ENCODE measurements around the gene PLEKHG2. TPM values are rescaled to one million over a fixed set of nuclear protein-coding genes. Genes with fewer than 3 reads are reported as not detected.

Gene PLEKHG2
- polyA plus RNA-seq, 2 of the 4 experiments (the other 2 are of a cell fraction), result 21.6 to 41.7 TPM

DNA sequence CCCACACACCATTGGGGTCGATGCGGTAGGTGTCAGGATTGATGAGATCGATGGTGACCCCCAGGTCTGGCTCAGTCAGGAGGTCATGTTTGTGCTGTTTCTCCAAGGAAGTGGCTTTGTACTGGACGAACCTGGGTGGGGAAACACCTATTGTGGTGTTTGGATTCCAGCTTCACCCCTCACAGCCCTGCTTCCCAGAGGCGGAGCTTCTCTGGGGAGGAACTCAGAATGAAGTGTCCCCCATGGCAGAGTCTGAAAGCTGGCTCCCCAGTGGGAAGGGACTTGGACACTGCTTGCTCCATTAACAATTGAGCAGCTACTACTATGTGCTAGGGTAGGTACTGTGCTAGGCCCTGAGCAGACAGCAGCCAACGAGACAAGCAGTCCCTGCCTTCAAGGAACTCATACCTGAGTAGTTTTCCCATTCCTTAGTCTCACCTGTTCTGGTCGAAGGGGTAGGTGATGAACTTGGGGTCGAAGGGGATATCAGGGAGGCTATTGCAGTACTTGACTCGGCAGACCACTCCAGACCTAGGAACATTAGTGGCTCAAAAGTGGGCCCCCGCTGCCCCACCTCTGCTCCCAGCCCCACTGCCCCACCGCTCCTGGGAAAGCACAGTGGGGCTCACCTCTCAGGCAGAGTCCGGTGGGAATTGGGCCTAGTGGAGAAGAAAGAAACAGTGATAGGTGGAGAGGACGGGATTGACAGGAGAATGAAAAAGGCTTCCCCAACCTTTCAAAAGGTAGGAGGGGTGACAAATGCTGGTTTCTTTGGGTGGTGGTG, 22.6 kb upstream of the PLEKHG2 start:
- no peak for DNase-seq (ENCODE audit: low read depth in 1 of 2, low spot score in 1 of 2)
- peak; percentile 18 for FAIRE-seq
- ChIA-PET CTCF (interaction anchor here (1.4 to 21.4 kb wide), 8 partner anchors 8 to 143 kb away, joined by 3 to 457 read pairs (median 14); partner anchors contain the start of genes EID2B, PLEKHG2 and RPS16), POLR2A (no interaction called here)
- Histone ChIP-seq H3K4me2 (peak overlapping the region; percentile 91), H3K27ac (peak overlapping the region; percentile 89 to 90), H3K4me3 (peak overlapping the region; percentile 68), H3K4me1 (peaks cover 15% of the 10 kb centered on the region; the same call in 2 of the 3 replicates), H3K9me3 (no peaks in the 10 kb centered on the region)
- 80% methylated on average over 13 of the region's 13 CpGs for WGBS (ENCODE audit: missing lambda C conversion rate)
- no peak for ATAC-seq
- TF ChIP-seq POLR2AphosphoS2 (conservative IDR thresholded peaks at IDR 0.05; ENCODE audit: low read length) (peak; percentile 74; the same call in 1 of the 2 replicates), NR3C1 (IDR thresholded peaks at IDR 0.05) (no peak), CBX8 (IDR thresholded peaks at IDR 0.05) (no peak), FOSB (CRISPR knock-in tag; IDR thresholded peaks at IDR 0.05) (0 out of 2 replicates have a peak, but pooled peaks have one; percentile 11), MAFK (IDR thresholded peaks at IDR 0.05; ENCODE audit: partially characterized antibody) (no peak), NFE2L2 (conservative IDR thresholded peaks at IDR 0.05; ENCODE audit: low read length) (no peak)
- TF ChIP-seq, protein P1, sequence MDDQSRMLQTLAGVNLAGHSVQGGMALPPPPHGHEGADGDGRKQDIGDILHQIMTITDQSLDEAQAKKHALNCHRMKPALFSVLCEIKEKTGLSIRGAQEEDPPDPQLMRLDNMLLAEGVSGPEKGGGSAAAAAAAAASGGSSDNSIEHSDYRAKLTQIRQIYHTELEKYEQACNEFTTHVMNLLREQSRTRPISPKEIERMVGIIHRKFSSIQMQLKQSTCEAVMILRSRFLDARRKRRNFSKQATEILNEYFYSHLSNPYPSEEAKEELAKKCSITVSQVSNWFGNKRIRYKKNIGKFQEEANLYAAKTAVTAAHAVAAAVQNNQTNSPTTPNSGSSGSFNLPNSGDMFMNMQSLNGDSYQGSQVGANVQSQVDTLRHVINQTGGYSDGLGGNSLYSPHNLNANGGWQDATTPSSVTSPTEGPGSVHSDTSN (IDR thresholded peaks at IDR 0.05), result no peak

DNA sequence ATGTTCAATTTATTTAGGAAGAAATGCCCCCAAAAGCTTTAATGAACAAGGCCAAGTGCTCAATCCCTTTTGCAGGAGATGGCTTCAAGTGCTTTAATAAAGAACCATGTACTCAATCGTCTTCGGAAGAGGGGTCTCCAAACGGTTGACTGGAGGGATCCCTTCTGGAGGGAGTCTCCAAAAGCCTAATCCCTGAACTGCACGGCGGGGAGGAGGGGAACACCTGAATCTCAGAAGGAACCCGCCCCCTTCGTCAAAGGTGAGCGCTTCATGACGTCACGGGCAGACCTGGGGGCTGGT, 22.1 kb upstream of the PLEKHG2 start:
- WGBS (ENCODE audit: missing lambda C conversion rate), result under 1% methylated on average over 10 of the region's 10 CpGs
- FAIRE-seq (peak; percentile 23), ATAC-seq (no peak; a peak in 1 of 6 replicates), DNase-seq (ENCODE audit: low read depth in 1 of 2, low spot score in 1 of 2) (peak in 1 of 2 experiments; percentile 96)
- no peaks in the 10 kb centered on the region for H3K9me3 ChIP-seq
- H3K4me3 ChIP-seq, result peak overlapping the region; percentile 68
- peak overlapping the region; percentile 89 to 90 for H3K27ac ChIP-seq
- peaks cover 15% of the 10 kb centered on the region; the same call in 2 of the 3 replicates for H3K4me1 ChIP-seq
- H3K4me2 ChIP-seq, result peak overlapping the region; percentile 91
- ChIA-PET CTCF (interaction anchor here (0.9 to 21.4 kb wide), 15 partner anchors 8 to 280 kb away, joined by 3 to 457 read pairs (median 6); partner anchors contain the start of genes EID2B, PLEKHG2, RPS16 and SAMD4B), POLR2A (interaction anchor here (0.7 to 2.3 kb wide), 16 partner anchors 9 to 278 kb away, joined by 3 to 62 read pairs (median 15); partner anchors contain the start of genes PLEKHG2, RPS16, SAMD4B and TIMM50)
- TF ChIP-seq MAZ (IDR thresholded peaks at IDR 0.05; ENCODE audit: borderline replicate concordance, low read depth, low read length), result 0 out of 2 replicates have a peak, but pooled peaks have one; percentile 3
- TF ChIP-seq RFX5 (IDR thresholded peaks at IDR 0.05), result 0 out of 2 replicates have a peak, but pooled peaks have one; percentile 40
- TF ChIP-seq GATA3 (IDR thresholded peaks at IDR 0.05; ENCODE audit: borderline replicate concordance), result no peak
- TF ChIP-seq FOSL2 (IDR thresholded peaks at IDR 0.05), result no peak
- peak; percentile 67; the same call in 1 of the 2 replicates for TF ChIP-seq FOSL2 (CRISPR knock-in tag; IDR thresholded peaks at IDR 0.05)

DNA sequence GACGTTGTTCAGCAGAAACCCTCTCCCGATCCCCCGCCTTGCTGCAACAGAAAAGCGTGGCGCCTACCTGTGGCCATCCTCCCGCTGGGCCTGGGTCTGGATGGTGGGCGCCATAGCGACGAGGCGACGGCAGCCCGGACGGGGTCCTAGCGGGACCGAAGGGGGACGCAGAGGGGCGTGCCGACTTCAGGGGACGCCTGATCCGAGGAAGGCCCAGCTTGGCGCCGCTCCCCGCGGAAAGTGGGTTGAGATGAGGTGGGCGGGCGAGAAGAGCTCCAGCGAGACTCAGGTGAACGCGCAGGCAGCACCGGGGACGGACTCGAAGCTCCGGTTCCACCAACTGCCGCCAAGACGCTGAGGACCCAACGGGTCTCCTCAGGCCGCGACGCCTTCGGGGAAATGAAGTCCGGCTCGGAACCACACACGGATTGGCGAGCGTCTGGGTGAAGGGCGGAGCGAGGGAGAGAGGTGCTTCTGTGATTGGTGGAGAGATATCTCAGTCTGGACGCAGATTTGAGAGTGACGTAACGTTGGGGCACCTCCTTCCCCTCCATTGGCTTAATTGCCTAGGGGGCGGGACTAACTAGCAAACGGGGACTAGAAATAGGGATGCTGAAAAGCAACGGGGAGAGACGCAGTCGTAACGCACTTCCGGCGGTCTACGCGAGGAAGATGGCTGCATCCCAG, 21.6 kb upstream of the PLEKHG2 start, which contains the start of the genes MED29 and PAF1:
Gene MED29, plus strand, starts transcription at position 628 of the 687 bp plus-strand sequence. Its CDS starts 45 bp downstream, at position 673.
Gene PAF1, minus strand, starts transcription at position 356 of the 687 bp plus-strand sequence. Its CDS starts 242 bp downstream, at position 114.
- peak; percentile 100 for DNase-seq (ENCODE audit: low read depth in 1 of 2, low spot score in 1 of 2)
- peak; percentile 100 for FAIRE-seq
- Histone ChIP-seq H3K27ac (peak within 1 kb of the TSS; percentile 89 to 90), H3K4me3 (peak within 1 kb of the TSS; percentile 68), H3K9me3 (no peaks in the 10 kb centered on the region), H3K4me1 (peaks cover 15% of the 10 kb centered on the region; the same call in 2 of the 3 replicates), H3K4me2 (peak within 1 kb of the TSS; percentile 91)
- POLR2A ChIA-PET, result interaction anchor here (0.6 to 2.3 kb wide), 22 partner anchors 9 to 279 kb away, joined by 3 to 62 read pairs (median 7); partner anchors contain the start of genes PLEKHG2, RPS16, SAMD4B and SUPT5H
- ATAC-seq, result peak; percentile 91 to 97
- 1% methylated on average over 60 of the region's 60 CpGs for WGBS (ENCODE audit: missing lambda C conversion rate)
- CTCF ChIA-PET, result interaction anchor here (0.6 to 21.4 kb wide), 17 partner anchors 9 to 280 kb away, joined by 3 to 457 read pairs (median 6); partner anchors contain the start of genes EID2B, PLEKHG2, RPS16 and SAMD4B
- TF ChIP-seq HOXB13 (CRISPR knock-in tag; IDR thresholded peaks at IDR 0.05; ENCODE audit: low read depth), result no peak
- TF ChIP-seq NFE2L2 (conservative IDR thresholded peaks at IDR 0.05; ENCODE audit: low read length), result no peak
- TF ChIP-seq MAZ (IDR thresholded peaks at IDR 0.05; ENCODE audit: borderline replicate concordance, low read depth, low read length), result 0 out of 2 replicates have a peak, but pooled peaks have one; percentile 12
- peak; percentile 15 for TF ChIP-seq MYC (IDR thresholded peaks at IDR 0.05; ENCODE audit: borderline replicate concordance, low read length)
- TF ChIP-seq, protein P2, sequence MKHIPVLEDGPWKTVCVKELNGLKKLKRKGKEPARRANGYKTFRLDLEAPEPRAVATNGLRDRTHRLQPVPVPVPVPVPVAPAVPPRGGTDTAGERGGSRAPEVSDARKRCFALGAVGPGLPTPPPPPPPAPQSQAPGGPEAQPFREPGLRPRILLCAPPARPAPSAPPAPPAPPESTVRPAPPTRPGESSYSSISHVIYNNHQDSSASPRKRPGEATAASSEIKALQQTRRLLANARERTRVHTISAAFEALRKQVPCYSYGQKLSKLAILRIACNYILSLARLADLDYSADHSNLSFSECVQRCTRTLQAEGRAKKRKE (CRISPR knock-in tag; IDR thresholded peaks at IDR 0.05; ENCODE audit: low read depth), result no peak
- peak; percentile 97 for TF ChIP-seq JUN (IDR thresholded peaks at IDR 0.05)
- peak; percentile 74; the same call in 1 of the 2 replicates for TF ChIP-seq RFX5 (IDR thresholded peaks at IDR 0.05)
- TF ChIP-seq HDAC2 (IDR thresholded peaks at IDR 0.05), result no peak
- no peak for TF ChIP-seq RCOR1 (IDR thresholded peaks at IDR 0.05; ENCODE audit: low read depth, low read length)
- TF ChIP-seq KDM5A (IDR thresholded peaks at IDR 0.05), result 0 out of 2 replicates have a peak, but pooled peaks have one; percentile 29
- peak; percentile 30 for TF ChIP-seq GATA3 (IDR thresholded peaks at IDR 0.05; ENCODE audit: borderline replicate concordance)
- TF ChIP-seq, protein P3, sequence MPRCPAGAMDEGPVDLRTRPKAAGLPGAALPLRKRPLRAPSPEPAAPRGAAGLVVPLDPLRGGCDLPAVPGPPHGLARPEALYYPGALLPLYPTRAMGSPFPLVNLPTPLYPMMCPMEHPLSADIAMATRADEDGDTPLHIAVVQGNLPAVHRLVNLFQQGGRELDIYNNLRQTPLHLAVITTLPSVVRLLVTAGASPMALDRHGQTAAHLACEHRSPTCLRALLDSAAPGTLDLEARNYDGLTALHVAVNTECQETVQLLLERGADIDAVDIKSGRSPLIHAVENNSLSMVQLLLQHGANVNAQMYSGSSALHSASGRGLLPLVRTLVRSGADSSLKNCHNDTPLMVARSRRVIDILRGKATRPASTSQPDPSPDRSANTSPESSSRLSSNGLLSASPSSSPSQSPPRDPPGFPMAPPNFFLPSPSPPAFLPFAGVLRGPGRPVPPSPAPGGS (IDR thresholded peaks at IDR 0.05), result peak; percentile 89; the same call in 2 of the 3 replicates
- TF ChIP-seq EP300 (IDR thresholded peaks at IDR 0.05), result no peak
- TF ChIP-seq, protein P4, sequence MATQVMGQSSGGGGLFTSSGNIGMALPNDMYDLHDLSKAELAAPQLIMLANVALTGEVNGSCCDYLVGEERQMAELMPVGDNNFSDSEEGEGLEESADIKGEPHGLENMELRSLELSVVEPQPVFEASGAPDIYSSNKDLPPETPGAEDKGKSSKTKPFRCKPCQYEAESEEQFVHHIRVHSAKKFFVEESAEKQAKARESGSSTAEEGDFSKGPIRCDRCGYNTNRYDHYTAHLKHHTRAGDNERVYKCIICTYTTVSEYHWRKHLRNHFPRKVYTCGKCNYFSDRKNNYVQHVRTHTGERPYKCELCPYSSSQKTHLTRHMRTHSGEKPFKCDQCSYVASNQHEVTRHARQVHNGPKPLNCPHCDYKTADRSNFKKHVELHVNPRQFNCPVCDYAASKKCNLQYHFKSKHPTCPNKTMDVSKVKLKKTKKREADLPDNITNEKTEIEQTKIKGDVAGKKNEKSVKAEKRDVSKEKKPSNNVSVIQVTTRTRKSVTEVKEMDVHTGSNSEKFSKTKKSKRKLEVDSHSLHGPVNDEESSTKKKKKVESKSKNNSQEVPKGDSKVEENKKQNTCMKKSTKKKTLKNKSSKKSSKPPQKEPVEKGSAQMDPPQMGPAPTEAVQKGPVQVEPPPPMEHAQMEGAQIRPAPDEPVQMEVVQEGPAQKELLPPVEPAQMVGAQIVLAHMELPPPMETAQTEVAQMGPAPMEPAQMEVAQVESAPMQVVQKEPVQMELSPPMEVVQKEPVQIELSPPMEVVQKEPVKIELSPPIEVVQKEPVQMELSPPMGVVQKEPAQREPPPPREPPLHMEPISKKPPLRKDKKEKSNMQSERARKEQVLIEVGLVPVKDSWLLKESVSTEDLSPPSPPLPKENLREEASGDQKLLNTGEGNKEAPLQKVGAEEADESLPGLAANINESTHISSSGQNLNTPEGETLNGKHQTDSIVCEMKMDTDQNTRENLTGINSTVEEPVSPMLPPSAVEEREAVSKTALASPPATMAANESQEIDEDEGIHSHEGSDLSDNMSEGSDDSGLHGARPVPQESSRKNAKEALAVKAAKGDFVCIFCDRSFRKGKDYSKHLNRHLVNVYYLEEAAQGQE (IDR thresholded peaks at IDR 0.05), result no peak

Measured in A549 (cell line).